ENCODE results near the gene DHRS1.

Gene DHRS1

GRCh38 chr14:24308342-24309124 lies 9.0 kb upstream of the DHRS1 start:
- no peak for FAIRE-seq

GRCh38 chr14:24307575-24308341 lies 8.2 kb upstream of the DHRS1 start, which contains the start of gene CIDEB:
Gene CIDEB, minus strand, starts transcription at chr14:24307977. Its CDS starts 119 bp downstream, at chr14:24307858.
- FAIRE-seq: peak; percentile 19

DNA sequence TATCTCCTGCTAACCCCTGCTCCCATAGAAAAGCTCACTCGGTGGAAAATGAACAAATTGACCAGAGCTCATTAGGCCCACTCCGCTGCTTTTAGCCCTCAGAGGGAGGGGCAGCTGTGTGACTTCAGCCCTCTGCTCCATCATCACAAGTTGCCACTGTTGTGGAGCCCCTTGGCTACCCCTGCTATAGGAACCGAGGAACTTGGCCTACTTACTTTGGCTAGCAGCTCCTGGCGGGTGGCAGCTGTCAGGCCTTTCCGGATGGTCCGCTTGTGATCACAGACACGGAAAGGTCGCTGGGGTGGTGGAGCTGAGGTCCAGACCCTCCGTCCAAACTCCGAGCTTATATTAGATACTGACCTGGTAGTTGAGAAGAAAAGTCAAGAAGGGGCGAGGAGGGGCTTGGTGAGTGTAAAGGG lies 7.6 kb upstream of the DHRS1 start:
- FAIRE-seq: no peak

DNA sequence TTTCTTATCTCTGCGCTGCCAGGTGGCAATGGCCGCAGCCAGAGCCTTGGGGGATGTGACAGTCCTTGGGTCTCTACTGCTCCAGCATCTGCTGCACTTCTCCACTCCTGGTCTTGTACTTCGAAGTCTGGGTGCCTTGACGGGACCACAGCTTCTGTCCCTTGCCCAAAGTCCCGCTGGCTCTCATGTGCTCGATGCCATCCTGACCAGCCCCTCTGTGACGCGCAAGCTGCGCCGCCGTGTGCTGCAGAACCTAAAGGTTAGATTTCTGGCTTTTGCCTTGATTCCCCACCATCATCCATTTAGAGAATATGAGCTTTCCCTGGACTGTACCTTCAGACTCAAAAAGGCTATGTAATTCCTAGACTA lies 4.4 kb upstream of the DHRS1 start:
- FAIRE-seq: no peak

DNA sequence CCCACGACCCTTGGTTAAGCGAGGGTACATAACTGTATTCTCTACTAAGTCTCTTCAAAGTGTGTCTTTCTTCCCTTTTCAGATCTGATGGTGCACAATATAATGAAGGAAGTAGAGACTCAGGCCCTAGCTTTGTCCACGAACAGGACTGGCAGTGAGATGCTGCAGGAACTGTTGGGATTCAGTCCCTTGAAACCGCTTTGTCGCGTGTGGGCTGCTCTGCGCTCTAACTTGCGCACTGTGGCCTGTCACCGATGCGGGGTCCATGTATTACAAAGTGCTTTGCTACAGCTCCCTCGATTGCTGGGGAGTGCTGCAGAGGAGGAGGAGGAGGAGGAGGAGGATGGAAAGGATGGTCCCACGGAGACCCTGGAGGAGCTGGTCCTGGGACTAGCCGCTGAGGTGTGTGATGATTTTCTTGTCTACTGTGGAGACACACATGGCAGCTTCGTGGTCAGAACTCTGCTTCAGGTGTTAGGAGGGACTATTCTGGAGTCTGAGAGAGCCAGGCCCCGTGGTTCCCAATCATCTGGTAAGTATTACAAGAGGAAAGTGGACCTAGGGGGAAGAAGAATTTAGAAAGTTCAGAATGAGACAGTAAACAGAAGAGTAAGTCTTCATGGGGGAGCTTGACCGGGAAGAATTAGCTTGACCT lies 873 bp upstream of the DHRS1 start:
- no peak for FAIRE-seq

DNA sequence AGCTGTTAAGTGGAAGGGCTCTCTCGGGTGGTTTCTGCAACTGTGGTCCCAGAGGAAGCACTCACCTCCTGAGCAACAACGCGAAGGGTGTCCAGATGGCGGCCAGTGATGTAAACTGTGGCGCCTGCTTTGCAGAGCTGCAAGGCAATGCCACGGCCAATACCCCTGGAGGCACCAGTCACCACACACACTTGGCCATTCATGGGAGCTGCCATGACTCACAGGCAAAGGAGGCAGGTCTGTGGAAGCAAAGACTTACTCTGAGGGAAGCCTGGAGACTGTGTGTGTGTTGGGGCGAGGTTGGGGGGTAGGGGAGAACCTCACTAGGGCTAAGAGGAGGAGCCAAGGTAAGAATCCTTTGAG lies 707 bp downstream of the DHRS1 start:
- no peak for FAIRE-seq

DNA sequence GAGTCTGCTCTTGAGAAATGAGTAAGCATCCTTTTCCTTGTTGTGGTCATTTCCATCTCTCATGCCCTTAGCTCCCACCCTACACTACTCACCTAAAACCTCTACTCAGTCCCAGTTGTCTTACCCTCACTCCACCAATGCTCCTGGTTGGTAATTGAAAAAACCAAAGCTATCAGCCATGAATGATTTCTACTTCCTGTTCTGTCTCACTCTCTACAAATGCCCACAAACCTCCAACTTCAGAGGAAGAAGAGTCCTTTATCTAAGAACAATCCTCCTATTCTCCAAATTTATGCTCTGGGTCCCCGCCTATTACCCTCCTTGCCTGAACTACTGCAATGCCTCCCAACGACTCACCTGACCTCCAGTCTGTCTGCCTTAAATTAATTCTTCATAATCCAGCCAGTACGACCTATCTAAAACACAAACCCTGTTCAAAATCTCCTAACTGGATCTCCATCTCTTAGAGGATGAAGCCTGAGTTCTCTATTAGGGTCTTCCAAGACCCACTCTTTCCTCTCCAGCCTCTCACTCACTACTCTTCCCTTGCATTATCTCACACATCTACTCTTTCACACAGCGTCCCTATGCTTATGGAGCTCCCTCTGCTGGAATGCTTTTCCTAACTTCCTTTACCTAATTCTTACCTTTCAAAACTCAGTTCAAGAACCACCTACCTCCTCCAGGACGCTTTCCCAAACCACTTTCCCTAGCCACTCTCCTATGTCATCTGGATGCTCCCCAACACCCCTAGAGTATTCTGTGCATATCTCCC lies 2.2 kb downstream of the DHRS1 start:
- FAIRE-seq: no peak

DNA sequence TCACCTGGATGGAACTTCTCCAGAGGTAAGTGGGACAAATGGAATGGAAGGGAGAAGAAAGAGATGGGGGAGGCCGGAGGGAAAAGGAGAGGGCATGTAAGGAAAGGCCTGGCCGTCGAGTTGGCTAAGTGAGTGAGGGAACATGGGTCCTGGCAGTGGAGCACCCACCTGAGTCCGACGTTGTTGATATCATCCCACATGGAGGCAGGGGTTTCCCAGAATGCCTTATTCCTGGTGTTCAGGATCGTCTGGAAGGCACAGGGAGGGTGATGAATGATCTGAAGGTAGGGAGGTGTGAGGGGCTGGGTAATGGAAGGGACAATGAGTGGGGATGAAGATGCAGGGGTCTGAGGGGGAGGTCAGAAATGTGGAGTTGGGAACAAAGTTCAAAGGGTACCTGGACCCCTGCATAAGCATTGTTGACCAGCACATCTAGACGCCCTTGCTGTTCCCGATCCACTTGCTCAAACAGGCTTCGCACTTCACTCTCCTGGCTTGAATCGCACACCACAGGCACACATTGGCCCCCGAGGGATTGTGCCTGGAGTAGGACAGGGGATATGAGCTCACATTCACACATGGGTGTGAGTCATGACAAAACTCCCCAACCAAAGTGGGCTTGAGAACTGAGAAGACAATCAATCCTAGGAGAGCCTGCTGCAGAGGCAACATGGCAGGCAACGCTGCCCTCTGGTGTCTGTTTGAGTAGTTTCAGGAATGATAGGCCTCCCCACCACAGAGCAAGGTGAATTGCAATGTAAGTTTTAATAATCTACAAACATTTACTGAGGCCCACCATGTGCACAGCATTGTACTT lies 3.0 kb downstream of the DHRS1 start:
- no peak for FAIRE-seq

GRCh38 chr14:24293525-24293924 lies 6.1 kb downstream of the DHRS1 start:
- FAIRE-seq: no peak

DNA sequence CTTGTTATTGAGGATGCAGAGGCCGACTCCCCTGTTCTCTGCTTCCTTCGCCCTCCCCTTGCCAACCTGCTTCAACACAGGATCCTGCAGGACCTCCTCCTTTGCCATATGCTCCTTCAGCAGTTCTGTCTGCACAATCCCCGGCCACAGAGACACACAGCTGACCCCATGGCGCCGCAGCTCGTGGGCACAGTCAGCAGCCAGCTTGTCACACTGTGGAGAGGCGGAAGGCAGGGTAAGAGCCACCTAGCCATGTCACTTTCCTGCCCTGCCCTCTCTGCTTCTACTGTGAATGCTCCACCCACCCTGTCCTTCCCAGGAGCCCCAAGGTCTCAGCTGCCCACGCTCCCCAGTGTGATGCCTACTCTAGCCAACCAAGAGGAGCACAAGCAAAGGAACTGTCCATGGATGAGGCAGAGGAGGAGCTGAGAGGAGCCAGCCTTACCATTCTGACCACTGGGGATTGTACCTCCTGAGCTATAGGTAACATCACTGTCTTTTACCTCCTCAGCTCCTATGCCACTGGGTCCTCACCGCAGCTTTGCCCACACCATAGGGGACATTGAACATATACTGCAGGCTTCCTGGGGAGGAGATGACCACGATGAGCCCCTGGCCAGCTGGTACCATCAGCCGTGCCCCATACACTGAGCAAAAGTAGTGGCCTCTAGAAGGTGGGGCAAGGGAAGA lies 7.3 kb downstream of the DHRS1 start:
- no peak for FAIRE-seq

GRCh38 chr14:24291446-24292117 lies 8.0 kb downstream of the DHRS1 start:
- FAIRE-seq: no peak

- no peak for FAIRE-seq
These were observed 8.8 kb downstream of the DHRS1 start for GRCh38 chr14:24290746-24291145.

DNA sequence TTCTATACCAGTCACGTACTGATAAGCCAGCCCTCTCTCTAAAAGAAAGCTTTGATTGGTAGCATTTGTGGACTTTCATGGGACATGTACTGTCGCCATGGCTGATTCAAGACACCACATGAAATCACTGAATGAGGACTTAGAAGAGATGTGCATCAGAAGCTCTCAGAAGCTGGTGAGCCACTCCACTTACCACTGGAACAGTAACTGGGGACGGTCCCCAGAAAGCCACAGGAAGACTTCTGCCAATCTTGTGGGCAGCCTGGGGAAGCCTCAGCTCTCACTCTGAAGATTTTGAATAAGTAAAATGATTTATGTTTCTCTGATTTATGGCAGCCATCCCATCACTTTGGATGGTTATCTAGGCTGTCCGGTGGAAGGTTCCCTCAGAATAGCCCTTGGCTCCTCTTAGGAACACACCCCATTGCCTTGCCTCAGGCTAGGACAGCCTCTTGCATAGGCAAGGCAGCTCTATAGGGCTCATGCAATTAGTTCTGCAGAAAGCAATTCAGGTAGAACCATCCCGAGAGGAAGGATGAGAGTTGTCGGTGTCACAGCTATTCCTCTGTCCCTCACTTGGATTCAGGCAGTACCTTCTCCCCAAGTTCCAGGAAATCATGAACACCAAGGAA lies 9.8 kb downstream of the DHRS1 start:
- FAIRE-seq: no peak

DNA sequence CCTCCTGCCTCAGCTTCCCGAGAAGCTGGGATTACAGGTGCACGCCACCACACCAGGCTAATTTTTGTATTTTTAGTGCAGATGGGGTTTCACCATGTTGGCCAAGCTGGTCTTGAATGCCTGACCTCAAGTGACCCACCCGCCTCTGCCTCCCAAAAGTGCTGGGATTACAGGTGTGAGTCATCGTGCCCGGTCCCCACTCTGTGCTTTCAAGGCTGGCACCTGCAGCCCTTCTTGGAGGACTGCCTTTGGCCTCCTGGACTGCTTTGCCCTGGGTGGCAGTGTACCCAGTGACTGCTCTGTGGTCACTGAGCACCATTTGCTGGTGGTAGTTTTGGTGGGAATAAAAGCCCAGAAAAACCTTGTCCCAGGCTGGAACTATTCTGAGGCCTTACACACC lies 12.6 kb downstream of the DHRS1 start:
- FAIRE-seq: no peak

- FAIRE-seq: no peak
These were observed 14.2 kb downstream of the DHRS1 start for GRCh38 chr14:24285351-24285750.

DNA sequence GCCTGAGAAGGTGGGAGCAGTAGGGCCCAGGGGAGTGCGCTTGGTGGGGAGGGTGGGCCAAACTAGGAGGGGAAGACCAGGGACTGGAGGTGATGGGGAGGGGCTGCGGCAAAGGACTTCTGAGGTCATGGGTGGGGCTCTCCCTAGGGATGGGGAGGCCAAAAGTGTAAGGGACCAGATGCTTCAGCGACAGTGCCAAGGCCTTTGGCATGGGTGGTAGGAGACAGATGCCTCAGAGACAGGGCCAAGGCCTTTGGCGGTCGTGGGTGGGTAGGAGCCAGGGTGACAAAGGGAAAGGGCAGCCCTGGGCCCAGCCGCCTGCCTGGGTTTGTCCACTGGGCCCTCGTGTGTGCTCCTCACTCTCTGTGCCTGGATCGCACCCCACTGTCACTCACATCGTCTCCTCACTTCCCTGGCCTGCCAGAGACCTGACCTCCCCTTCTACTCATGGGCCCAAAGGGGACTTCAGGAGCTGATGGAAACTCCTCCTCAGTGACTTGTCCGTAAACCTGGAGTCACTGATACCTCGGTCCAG lies 15.0 kb downstream of the DHRS1 start:
- no peak for FAIRE-seq

DNA sequence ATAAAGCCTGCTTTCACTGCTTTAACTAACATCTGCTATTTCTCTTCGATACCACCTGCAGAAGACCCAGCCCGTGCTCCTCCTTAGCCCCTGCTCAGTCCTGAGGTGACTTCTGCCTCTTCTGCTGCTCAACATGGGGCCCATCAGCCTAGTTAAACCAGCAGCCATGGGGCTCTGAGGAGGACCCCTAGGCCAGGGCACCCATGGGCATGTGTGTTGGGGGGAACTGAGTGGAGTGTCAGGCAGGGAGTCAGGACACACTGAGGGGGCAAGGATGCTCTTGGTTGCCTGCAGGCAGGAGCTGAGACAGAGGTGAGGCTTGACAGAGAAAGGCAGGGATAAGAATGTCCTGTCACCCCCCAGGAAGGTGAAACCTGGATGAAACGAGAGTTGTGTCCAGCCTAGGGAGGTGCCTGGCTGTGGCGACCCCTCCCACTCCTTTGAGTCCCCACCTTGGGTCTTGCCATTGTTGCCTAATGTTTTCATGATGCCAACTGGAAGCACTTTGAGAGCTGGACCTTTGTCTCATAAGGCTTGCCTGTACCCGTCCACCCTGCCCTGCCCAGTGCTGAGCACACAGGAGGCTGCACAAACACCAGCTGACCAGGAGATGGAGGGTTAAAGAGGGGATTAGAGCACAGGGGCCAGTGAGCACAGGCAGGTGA lies 15.7 kb downstream of the DHRS1 start:
- FAIRE-seq: no peak

GRCh38 chr14:24282736-24283135 lies 16.8 kb downstream of the DHRS1 start:
- FAIRE-seq: no peak

DNA sequence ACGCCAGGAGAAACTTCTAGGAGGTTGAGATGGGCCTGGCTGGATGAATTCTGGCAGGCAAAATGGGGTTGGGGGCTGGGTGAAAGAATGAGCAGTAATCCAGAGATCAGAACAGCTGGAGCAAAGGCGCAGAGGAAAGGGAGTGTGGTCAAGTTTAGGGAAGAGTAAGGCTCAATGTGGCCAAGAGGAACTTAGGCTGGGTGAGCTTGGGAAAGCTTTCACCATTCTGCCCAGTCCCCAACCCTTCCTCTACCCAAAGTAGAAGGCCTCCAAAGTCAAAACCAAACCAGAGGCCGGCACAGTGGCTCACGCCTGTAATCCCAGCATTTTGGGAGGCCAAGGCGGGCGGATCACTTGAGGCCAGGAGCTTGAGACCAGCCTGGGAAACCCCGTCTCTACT lies 17.9 kb downstream of the DHRS1 start:
- no peak for FAIRE-seq
